Mucosa of descending colon (tissue), 3 donors: ENCODE results near the gene KRTAP9-3. TPM values are rescaled to one million over a fixed set of nuclear protein-coding genes. Genes with fewer than 3 reads are reported as not detected.

Experiments used
- ATAC-seq: fragments of 200-7000 bp; cut with Tn5 transposase; one replicate; pipeline ENCODE4 v1.9.1; 2020; ENCODE audit warnings: mild to moderate bottlenecking, moderate library complexity
- DNase-seq, 3 donors: peaks; one replicate each; pipeline ENCODE4 v3.0.0-alpha.2; 2020
- H3K36me3 ChIP-seq: fragments of 200-600 bp; one replicate; pipeline ENCODE4 v1.8.0; 2021; ENCODE audit warnings: low read depth, mild to moderate bottlenecking
- H3K4me1 ChIP-seq: fragments of 200-600 bp; one replicate; pipeline ENCODE4 v1.8.0; 2021; ENCODE audit warnings: low read depth, mild to moderate bottlenecking
- H3K4me3 ChIP-seq: fragments of 200-600 bp; one replicate; pipeline ENCODE4 v1.8.0; 2021; ENCODE audit warnings: mild to moderate bottlenecking
- H3K9me3 ChIP-seq: fragments of 200-600 bp; one replicate; pipeline ENCODE4 v1.8.0; 2021; ENCODE audit warnings: mild to moderate bottlenecking
- CTCF ChIP-seq: fragments of 200-600 bp; IDR thresholded peaks from one replicate; pipeline ENCODE4 v1.8.0; 2022; ENCODE audit warnings: antibody characterized with exemption, mild to moderate bottlenecking
- intact Hi-C, 2 donors: fragments of 100-400 bp; cut with DNase I in 1 of 2; cut with micrococcal nuclease in 1 of 2; formaldehyde crosslinking; loops; one replicate each; pipeline versions ENCODE4 v1.11.0 to v1.11.1; 2022; cut with DNase I, micrococcal nuclease
- total RNA-seq, 3 donors: library from RNA; stranded (reverse); fragmentation: NEBNext Ultra II Directional in 2 of 3; extraction: Animal tissue kit (Norgen Biotek cat#: 25700) in 2 of 3; gene quantifications; one replicate each; pipeline versions ENCODE4 v1.2.1 to v1.2.4, GENCODE V29; 2021 to 2023
- donor health status: DM: no; HTN: no; CAD: no; lungs with moderate emphysema.
- donor health status: DM: no; HTN: no; CAD: no.
- donor health status: DM: no; HTN: yes; CAD: no.

Gene KRTAP9-3
- total RNA-seq, 3 donors from 2014 or later = not detected

GRCh38 chr17:41278176-41278955 lies 46.1 kb downstream of the KRTAP9-3 start:
- Histone ChIP-seq H3K4me3 (no peak overlapping the region), H3K9me3 (no peaks in the 10 kb centered on the region), H3K4me1 (no peaks in the 10 kb centered on the region), H3K36me3 (no peaks in the 10 kb centered on the region)
- TF ChIP-seq CTCF = no peak
- ATAC-seq (no peak), DNase-seq (no peak)
- intact Hi-C loops = no loop called here

Other genes starting within 250 kb of the KRTAP9-3 start
- gene KRT40, start 248.1 kb upstream of the KRTAP9-3 start, total RNA-seq = under 1 TPM in 1 of 3 donors, not detected in 2; 0.22 TPM
- not detected for gene KRTAP3-3, start 238.3 kb upstream of the KRTAP9-3 start, total RNA-seq
- not detected for gene KRTAP3-2, start 232.5 kb upstream of the KRTAP9-3 start, total RNA-seq
- gene KRTAP3-1, start 223.3 kb upstream of the KRTAP9-3 start, total RNA-seq = not detected
- gene KRTAP1-5, start 205.2 kb upstream of the KRTAP9-3 start, total RNA-seq = not detected
- gene KRTAP1-4, start 202.3 kb upstream of the KRTAP9-3 start, total RNA-seq = not detected
- gene KRTAP1-3, start 197.6 kb upstream of the KRTAP9-3 start, total RNA-seq = not detected
- gene KRTAP1-1, start 191.0 kb upstream of the KRTAP9-3 start, total RNA-seq = not detected
- gene KRTAP2-1, start 185.1 kb upstream of the KRTAP9-3 start, total RNA-seq = not detected
- not detected for gene KRTAP2-2, start 177.2 kb upstream of the KRTAP9-3 start, total RNA-seq
- not detected for gene KRTAP2-3, start 172.3 kb upstream of the KRTAP9-3 start, total RNA-seq
- not detected for gene KRTAP2-4, start 166.6 kb upstream of the KRTAP9-3 start, total RNA-seq
- not detected for gene KRTAP4-7, start 148.3 kb upstream of the KRTAP9-3 start, total RNA-seq
- gene KRTAP4-8, start 134.3 kb upstream of the KRTAP9-3 start, total RNA-seq = not detected
- gene KRTAP4-16, start 130.2 kb upstream of the KRTAP9-3 start, total RNA-seq = not detected
- gene KRTAP4-9, start 127.1 kb upstream of the KRTAP9-3 start, total RNA-seq = not detected
- gene KRTAP4-11, start 114.1 kb upstream of the KRTAP9-3 start, total RNA-seq = not detected
- not detected for gene KRTAP4-12, start 108.3 kb upstream of the KRTAP9-3 start, total RNA-seq
- gene KRTAP4-6, start 91.9 kb upstream of the KRTAP9-3 start, total RNA-seq = not detected
- gene KRTAP4-5, start 82.6 kb upstream of the KRTAP9-3 start, total RNA-seq = not detected
- gene KRTAP4-4, start 71.7 kb upstream of the KRTAP9-3 start, total RNA-seq = not detected
- not detected for gene KRTAP4-3, start 64.2 kb upstream of the KRTAP9-3 start, total RNA-seq
- gene KRTAP4-2, start 54.2 kb upstream of the KRTAP9-3 start, total RNA-seq = not detected
- gene KRTAP4-1, start 47.5 kb upstream of the KRTAP9-3 start, total RNA-seq = under 1 TPM in 1 of 3 donors, not detected in 2; 0.84 TPM
- gene KRTAP9-1, start 42.6 kb upstream of the KRTAP9-3 start, total RNA-seq = not detected
- gene KRTAP9-2, start 5.8 kb upstream of the KRTAP9-3 start, total RNA-seq = not detected
- not detected for gene KRTAP9-8, start 5.5 kb downstream of the KRTAP9-3 start, total RNA-seq
- gene KRTAP9-4, start 17.2 kb downstream of the KRTAP9-3 start, total RNA-seq = not detected
- not detected for gene KRTAP9-9, start 22.9 kb downstream of the KRTAP9-3 start, total RNA-seq
- gene KRTAP9-6, start 32.9 kb downstream of the KRTAP9-3 start, total RNA-seq = not detected
- not detected for gene KRTAP9-7, start 43.2 kb downstream of the KRTAP9-3 start, total RNA-seq
- not detected for gene KRTAP29-1, start 70.4 kb downstream of the KRTAP9-3 start, total RNA-seq
- not detected for gene KRTAP16-1, start 76.9 kb downstream of the KRTAP9-3 start, total RNA-seq
- not detected for gene KRTAP17-1, start 83.3 kb downstream of the KRTAP9-3 start, total RNA-seq
- gene KRT33A, start 118.4 kb downstream of the KRTAP9-3 start, total RNA-seq = not detected
- gene KRT33B, start 137.4 kb downstream of the KRTAP9-3 start, total RNA-seq = not detected
- gene KRT34, start 149.9 kb downstream of the KRTAP9-3 start, total RNA-seq = not detected
- gene KRT31, start 165.2 kb downstream of the KRTAP9-3 start, total RNA-seq = not detected
- not detected for gene KRT37, start 192.1 kb downstream of the KRTAP9-3 start, total RNA-seq
- not detected for gene KRT38, start 208.5 kb downstream of the KRTAP9-3 start, total RNA-seq
- not detected for gene KRT32, start 234.9 kb downstream of the KRTAP9-3 start, total RNA-seq
- gene KRT35, start 248.7 kb downstream of the KRTAP9-3 start, total RNA-seq = not detected